ENCODE data around the gene NPHP1.

DNA sequence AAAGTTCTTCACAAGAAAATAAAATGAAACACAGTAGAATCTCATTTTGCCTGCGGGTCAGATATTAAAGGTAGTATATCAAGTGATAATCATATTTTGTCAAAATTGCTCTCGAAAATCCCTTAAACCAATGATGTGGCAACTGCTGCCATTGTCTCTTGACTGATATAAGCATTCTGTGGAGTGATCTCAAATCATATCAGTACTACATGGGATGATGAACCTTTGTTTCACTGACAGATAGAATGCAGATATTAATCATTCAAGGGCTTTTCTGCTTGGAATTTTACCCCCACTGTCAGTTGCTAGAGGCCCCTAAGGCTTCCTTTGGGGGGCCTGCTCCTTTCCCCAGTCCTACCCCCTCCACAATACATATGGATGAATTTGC, 57.9 kb downstream of the NPHP1 start:
- no peak for TF ChIP-seq JUND (IDR thresholded peaks at IDR 0.05)
- TF ChIP-seq TAF1 (conservative IDR thresholded peaks at IDR 0.05), result no peak
- TF ChIP-seq, protein P1, sequence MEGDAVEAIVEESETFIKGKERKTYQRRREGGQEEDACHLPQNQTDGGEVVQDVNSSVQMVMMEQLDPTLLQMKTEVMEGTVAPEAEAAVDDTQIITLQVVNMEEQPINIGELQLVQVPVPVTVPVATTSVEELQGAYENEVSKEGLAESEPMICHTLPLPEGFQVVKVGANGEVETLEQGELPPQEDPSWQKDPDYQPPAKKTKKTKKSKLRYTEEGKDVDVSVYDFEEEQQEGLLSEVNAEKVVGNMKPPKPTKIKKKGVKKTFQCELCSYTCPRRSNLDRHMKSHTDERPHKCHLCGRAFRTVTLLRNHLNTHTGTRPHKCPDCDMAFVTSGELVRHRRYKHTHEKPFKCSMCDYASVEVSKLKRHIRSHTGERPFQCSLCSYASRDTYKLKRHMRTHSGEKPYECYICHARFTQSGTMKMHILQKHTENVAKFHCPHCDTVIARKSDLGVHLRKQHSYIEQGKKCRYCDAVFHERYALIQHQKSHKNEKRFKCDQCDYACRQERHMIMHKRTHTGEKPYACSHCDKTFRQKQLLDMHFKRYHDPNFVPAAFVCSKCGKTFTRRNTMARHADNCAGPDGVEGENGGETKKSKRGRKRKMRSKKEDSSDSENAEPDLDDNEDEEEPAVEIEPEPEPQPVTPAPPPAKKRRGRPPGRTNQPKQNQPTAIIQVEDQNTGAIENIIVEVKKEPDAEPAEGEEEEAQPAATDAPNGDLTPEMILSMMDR (IDR thresholded peaks at IDR 0.05; ENCODE audit: low read depth, low read length, missing input control), result no peak
- no peak for TF ChIP-seq RAD21 (IDR thresholded peaks at IDR 0.05)
- TF ChIP-seq, protein P2, sequence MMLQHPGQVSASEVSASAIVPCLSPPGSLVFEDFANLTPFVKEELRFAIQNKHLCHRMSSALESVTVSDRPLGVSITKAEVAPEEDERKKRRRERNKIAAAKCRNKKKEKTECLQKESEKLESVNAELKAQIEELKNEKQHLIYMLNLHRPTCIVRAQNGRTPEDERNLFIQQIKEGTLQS (IDR thresholded peaks at IDR 0.05), result no peak
- TF ChIP-seq NR2F2 (IDR thresholded peaks at IDR 0.05), result no peak
- no peak for TF ChIP-seq EGR1 (IDR thresholded peaks at IDR 0.05; ENCODE audit: low read depth in 2 of 2)
- TF ChIP-seq, protein P3, sequence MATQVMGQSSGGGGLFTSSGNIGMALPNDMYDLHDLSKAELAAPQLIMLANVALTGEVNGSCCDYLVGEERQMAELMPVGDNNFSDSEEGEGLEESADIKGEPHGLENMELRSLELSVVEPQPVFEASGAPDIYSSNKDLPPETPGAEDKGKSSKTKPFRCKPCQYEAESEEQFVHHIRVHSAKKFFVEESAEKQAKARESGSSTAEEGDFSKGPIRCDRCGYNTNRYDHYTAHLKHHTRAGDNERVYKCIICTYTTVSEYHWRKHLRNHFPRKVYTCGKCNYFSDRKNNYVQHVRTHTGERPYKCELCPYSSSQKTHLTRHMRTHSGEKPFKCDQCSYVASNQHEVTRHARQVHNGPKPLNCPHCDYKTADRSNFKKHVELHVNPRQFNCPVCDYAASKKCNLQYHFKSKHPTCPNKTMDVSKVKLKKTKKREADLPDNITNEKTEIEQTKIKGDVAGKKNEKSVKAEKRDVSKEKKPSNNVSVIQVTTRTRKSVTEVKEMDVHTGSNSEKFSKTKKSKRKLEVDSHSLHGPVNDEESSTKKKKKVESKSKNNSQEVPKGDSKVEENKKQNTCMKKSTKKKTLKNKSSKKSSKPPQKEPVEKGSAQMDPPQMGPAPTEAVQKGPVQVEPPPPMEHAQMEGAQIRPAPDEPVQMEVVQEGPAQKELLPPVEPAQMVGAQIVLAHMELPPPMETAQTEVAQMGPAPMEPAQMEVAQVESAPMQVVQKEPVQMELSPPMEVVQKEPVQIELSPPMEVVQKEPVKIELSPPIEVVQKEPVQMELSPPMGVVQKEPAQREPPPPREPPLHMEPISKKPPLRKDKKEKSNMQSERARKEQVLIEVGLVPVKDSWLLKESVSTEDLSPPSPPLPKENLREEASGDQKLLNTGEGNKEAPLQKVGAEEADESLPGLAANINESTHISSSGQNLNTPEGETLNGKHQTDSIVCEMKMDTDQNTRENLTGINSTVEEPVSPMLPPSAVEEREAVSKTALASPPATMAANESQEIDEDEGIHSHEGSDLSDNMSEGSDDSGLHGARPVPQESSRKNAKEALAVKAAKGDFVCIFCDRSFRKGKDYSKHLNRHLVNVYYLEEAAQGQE (IDR thresholded peaks at IDR 0.05), result no peak
- TF ChIP-seq YY1 (IDR thresholded peaks at IDR 0.05), result no peak
- TF ChIP-seq, protein P4, sequence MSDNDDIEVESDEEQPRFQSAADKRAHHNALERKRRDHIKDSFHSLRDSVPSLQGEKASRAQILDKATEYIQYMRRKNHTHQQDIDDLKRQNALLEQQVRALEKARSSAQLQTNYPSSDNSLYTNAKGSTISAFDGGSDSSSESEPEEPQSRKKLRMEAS (IDR thresholded peaks at IDR 0.05), result no peak
- TF ChIP-seq, protein P5, sequence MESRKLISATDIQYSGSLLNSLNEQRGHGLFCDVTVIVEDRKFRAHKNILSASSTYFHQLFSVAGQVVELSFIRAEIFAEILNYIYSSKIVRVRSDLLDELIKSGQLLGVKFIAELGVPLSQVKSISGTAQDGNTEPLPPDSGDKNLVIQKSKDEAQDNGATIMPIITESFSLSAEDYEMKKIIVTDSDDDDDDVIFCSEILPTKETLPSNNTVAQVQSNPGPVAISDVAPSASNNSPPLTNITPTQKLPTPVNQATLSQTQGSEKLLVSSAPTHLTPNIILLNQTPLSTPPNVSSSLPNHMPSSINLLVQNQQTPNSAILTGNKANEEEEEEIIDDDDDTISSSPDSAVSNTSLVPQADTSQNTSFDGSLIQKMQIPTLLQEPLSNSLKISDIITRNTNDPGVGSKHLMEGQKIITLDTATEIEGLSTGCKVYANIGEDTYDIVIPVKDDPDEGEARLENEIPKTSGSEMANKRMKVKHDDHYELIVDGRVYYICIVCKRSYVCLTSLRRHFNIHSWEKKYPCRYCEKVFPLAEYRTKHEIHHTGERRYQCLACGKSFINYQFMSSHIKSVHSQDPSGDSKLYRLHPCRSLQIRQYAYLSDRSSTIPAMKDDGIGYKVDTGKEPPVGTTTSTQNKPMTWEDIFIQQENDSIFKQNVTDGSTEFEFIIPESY (IDR thresholded peaks at IDR 0.05), result no peak
- TF ChIP-seq FOXA1 (IDR thresholded peaks at IDR 0.05), result no peak
